ENCODE measurements around the gene CACNA1I.
A peak's percentile ranks its signal among the peaks of the same experiment; 100 is the strongest.

The CACNA1I gene

DNA sequence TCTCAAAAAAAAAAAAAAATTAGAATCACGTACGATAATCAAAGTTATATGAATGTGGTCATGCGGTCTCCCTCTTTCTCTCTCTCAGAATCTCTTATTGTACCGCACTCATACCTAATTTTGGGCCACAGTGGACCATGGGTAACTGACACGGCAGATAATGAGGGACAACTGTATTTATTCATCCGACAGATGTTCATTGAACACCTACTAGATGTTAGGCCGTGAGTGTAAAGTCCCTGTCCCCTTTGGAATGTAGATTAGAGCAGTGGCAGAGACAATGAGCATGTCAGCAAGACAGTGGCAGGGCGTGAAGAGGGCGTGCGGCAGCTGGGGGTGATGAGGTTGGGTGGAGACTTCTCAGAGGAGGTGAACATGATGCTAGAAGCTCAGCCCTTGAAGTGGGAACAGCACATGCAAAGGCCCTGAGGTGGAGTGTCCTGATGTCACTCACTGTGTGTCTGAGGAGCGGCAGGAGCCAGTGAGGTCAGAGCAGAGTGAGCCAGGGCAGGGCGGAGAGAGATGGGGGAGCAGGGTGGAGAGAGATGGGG lies 25.1 kb downstream of the CACNA1I start:
- DNase-seq = no peak

GRCh38 chr22:39596601-39597000 lies 26.0 kb downstream of the CACNA1I start:
- no peak for DNase-seq

- DNase-seq = no peak
These were observed 26.8 kb downstream of the CACNA1I start for GRCh38 chr22:39597236-39597869.

GRCh38 chr22:39598017-39598965 lies 27.7 kb downstream of the CACNA1I start:
- DNase-seq = no peak

- DNase-seq = no peak
These were observed 30.1 kb downstream of the CACNA1I start for GRCh38 chr22:39600491-39601179.

GRCh38 chr22:39601180-39601535 lies 30.6 kb downstream of the CACNA1I start:
- DNase-seq = no peak

GRCh38 chr22:39603345-39603744 lies 32.8 kb downstream of the CACNA1I start:
- DNase-seq = no peak

- DNase-seq = no peak
These were observed 39.7 kb downstream of the CACNA1I start for GRCh38 chr22:39610246-39610645.

- no peak for DNase-seq
These were observed 40.2 kb downstream of the CACNA1I start for GRCh38 chr22:39610766-39611165.

DNA sequence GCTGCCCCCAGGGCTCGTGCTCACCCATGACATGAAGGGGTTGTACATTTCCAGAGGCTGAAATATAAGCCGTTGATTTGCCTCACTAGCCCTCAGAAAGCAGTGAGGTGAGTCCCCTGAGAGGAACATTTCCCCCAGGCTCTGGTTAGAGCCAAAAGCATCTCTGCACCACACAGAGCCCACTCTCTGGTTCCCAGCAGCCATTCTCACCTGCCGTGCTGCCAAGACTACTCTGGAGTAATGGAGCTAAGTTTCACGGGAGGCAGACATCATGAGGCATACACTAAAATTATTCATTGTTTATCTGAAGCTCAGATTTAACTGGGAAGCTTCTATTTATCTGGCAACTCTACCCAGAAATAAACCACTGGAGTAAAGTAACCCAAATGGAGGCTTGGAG lies 40.8 kb downstream of the CACNA1I start:
- no peak for DNase-seq

DNA sequence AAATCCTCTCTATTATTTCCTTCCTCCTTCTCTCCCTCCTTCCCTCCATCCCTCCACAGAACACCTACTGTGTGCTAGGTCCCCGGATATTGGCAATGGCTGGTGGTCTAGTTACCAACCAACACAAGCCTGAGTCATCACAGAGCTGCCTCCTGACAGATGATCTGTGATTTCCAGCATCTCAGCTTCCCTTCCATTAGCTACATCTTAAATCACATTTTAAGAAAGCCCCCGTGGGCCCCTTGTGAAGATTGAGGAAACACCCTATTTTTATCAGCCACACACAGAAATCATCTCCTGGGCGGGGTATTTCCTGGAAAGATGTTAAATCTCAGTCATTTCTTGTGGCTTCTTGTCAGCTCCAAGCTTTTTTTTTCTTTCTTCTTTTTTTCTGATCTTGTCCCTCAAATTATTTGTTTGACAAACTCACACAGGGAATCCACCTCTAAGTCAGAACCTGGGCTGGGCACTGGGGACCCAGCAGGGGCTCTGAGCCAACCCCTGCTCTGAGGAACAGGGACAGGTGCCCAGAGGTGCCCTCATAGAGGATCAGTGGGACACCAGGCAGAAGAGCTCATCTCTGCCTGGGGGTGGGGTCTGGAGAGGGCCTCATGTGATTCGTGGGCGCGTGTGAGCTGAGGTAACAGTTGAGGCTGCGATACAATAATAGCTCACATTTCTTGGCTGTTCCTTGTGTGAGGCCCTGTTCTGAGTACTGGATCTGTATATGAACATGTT lies 42.4 kb downstream of the CACNA1I start:
- DNase-seq = peak in 4 of 56 donors; percentile 4 to 22 (median 8)

GRCh38 chr22:39613549-39613921 lies 43.0 kb downstream of the CACNA1I start:
- no peak for DNase-seq

GRCh38 chr22:39614442-39614841 lies 43.9 kb downstream of the CACNA1I start:
- DNase-seq = no peak

GRCh38 chr22:39616051-39616450 lies 45.5 kb downstream of the CACNA1I start:
- DNase-seq = no peak

DNA sequence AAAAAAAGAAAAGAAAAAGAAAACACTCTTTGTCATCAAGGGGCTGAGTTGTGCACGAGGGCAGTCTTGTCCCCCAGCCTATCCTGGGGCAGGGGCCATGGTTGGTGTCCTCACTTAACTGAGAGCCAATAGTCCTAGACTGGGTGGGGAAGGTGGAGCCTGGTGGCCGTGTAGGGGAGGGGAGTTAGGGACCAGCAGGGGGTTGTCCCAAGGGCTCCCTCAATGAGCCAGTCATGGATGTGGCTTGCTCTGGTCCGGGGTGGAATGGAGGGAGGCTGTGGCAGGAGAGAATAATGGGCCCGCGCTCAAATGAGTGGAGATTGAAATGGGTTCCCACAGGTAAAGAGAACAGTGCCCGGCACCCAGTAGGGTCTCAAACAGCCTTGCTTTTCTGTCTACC lies 46.2 kb downstream of the CACNA1I start:
- DNase-seq = no peak

DNA sequence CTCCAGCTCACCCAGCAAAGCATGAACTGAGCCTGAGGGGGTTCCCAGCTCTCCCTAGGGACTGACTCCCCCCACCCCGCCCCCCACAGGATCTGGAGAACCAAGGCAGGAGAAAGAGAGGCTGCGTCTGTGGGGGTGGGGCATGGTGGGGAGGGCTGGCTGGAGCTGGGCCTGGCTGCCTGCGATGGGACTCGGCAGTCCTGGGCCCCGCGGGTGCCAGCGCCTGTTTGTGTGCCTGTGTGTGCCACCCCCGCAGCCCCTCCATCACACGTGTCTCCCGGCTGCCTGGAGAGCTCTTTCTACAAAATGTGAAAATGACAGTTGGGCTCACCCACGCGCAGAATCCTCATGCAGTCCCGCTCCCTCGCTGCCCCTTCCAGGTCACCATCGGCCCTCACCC lies 46.8 kb downstream of the CACNA1I start:
- DNase-seq = peak in 28 of 56 donors; percentile 4 to 71 (median 30)

DNA sequence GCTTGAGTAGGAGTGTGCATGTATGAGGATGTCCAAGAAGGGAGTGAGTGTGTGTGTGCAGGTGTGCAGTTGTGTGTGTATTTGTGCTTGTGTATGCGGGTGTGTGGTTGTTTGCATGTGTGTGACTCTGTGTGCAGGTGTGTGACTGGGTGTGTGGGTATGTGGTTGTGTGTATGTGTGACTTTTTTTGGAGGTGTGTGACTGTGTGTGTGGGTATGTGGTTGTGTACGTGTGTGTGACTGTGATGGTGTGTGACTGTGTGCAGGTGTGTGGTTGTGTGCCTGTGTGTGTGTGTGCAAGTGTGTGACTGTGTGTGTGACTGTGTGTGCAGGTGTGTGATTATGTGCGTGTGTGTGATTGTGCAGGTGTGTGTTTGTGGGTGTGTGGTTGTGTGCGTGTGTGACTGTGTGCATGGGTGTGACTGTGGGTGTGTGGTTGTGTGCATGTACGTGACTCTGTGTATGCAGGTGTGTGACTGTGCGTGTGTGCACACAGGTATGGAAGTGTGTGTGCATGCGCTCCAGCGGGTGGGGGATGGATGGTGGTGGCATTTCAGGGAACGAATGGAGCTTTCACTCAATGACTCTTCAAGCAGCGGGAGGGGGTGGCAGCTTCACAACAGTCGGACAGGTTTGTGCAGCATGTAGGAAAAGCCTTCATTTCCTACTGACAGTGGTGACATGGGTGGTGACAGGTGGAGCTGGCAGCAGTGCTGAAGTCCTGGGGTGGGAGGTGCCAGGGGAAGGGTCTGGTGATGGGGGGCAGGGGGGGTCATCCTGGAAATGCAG lies 47.6 kb downstream of the CACNA1I start:
- peak in 11 of 56 donors; percentile 5 to 60 (median 29) for DNase-seq

DNA sequence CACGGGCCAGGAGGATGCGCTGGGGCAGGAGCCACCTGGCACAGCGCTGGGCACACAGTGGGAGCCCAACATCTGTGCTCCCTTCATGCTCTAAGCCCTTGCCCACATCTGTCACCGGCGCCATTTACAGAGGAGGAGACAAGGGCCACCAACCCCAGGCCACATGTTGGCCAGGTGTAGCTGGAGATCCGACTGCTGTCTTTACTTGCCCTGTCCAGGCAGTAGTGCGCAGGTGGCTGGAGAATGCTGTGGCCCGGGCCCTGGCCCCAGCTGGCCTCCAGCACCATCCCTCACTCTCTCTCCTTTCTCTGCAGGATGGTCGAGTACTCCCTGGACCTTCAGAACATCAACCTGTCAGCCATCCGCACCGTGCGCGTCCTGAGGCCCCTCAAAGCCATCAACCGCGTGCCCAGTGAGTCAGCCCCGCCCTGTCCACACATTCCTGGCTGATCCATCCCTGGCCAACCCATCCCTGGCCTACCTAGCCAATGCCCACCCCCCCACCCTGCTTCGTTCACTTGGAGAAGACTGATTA lies 48.5 kb downstream of the CACNA1I start:
- no peak for DNase-seq

- no peak for DNase-seq
These were observed 50.6 kb downstream of the CACNA1I start for GRCh38 chr22:39620924-39621690.
